22Rv1 (cell line): ENCODE results near the gene SH3BP4.

ENCODE experiments used
- H3K27ac ChIP-seq: fragments of 450-650 bp; 2 replicates; pipeline ENCODE4 v1.5.1; 2017
- CTCF ChIP-seq: fragments of 450-650 bp; IDR thresholded peaks from 2 replicates; pipeline ENCODE4 v1.5.1; 2017; ENCODE audit warnings: mild to moderate bottlenecking
- ZFX ChIP-seq: fragments of 450-650 bp; IDR thresholded peaks from 2 replicates; pipeline ENCODE4 v1.6.1; 2017; ENCODE audit warnings: antibody characterized with exemption, borderline replicate concordance

The SH3BP4 gene

GRCh38 chr2:234993541-234993981 is 41.7 kb downstream of the SH3BP4 start:
- TF ChIP-seq ZFX = no peak
- H3K27ac ChIP-seq = no peak overlapping the region

GRCh38 chr2:234994438-234995321 is 42.9 kb downstream of the SH3BP4 start:
- no peak overlapping the region for H3K27ac ChIP-seq

GRCh38 chr2:234995332-234996068 is 43.7 kb downstream of the SH3BP4 start:
- TF ChIP-seq CTCF = no peak
- H3K27ac ChIP-seq = no peak overlapping the region

More at GRCh38 chr2:234994438-234995321, 42.9 kb downstream of the SH3BP4 start:
- no peak for TF ChIP-seq ZFX
- TF ChIP-seq CTCF = no peak

GRCh38 chr2:234996069-234996940 is 44.5 kb downstream of the SH3BP4 start:
- H3K27ac ChIP-seq = no peak overlapping the region
- TF ChIP-seq ZFX = no peak
- no peak for TF ChIP-seq CTCF

GRCh38 chr2:234996941-234997270 is 45.1 kb downstream of the SH3BP4 start:
- no peak for TF ChIP-seq CTCF
- TF ChIP-seq ZFX = no peak
- H3K27ac ChIP-seq = no peak overlapping the region

- no peak overlapping the region for H3K27ac ChIP-seq
- TF ChIP-seq ZFX = no peak
- no peak for TF ChIP-seq CTCF
Observed at GRCh38 chr2:234997389-234997788, 45.6 kb downstream of the SH3BP4 start.
